WTC11 (cell line): ENCODE results near the gene NDUFV1. TPM values are rescaled to one million over a fixed set of nuclear protein-coding genes. Genes with fewer than 3 reads are reported as not detected.
"Not testable (repeated sequence)": the region's sequence is repeated elsewhere in the genome, so short reads cannot be mapped to it uniquely, and the experiment has no call there.

Experiments used
- ATAC-seq: fragments of 200-7000 bp; cut with Tn5 transposase; 2 replicates; pipeline ENCODE4 v1.10.0; 2021; ENCODE audit warnings: mild to moderate bottlenecking, moderate library complexity
- CTCF ChIA-PET: fragments of 300-600 bp; sonication (Branson Sonifier 250); formaldehyde crosslinking; loops from one replicate; lab custom pipeline; 2021; ENCODE audit warnings: antibody characterized with exemption; lab: Charles Lee
- POLR2A ChIA-PET: fragments of 350-600 bp; sonication (Branson Sonifier 250); formaldehyde crosslinking; loops from one replicate; lab custom pipeline; 2021; ENCODE audit warnings: antibody characterized with exemption; lab: Charles Lee
- DNase-seq: peaks from one replicate; pipeline ENCODE4 v3.0.0; 2021; ENCODE audit warnings: low spot score
- H3K27ac Mint-ChIP-seq: 2 replicates; pipeline ENCODE4 v1.8.0; 2021; ENCODE audit warnings: mixed read lengths
- H3K27me3 Mint-ChIP-seq: 2 replicates; pipeline ENCODE4 v1.8.0; 2021; ENCODE audit warnings: low read depth, mild to moderate bottlenecking, moderate library complexity, mixed read lengths
- H3K36me3 Mint-ChIP-seq: 2 replicates; pipeline ENCODE4 v1.8.0; 2021; ENCODE audit warnings: mixed read lengths
- H3K4me1 Mint-ChIP-seq: 2 replicates; pipeline ENCODE4 v1.8.0; 2022; ENCODE audit warnings: mixed read lengths
- H3K4me3 Mint-ChIP-seq: 2 replicates; pipeline ENCODE4 v1.8.0; 2021; ENCODE audit warnings: mild to moderate bottlenecking, moderate library complexity, mixed read lengths
- H3K9me3 Mint-ChIP-seq: 2 replicates; pipeline ENCODE4 v1.8.0; 2021; ENCODE audit warnings: mixed read lengths
- E2F5 ChIP-seq: sonication (generic); formaldehyde crosslinking; IDR thresholded peaks from 2 replicates; pipeline ENCODE4 v1.8.1; 2022; ENCODE audit warnings: mild to moderate bottlenecking, moderate library complexity, missing genetic modification reagents
- HMGXB4 ChIP-seq: sonication (generic); formaldehyde crosslinking; IDR thresholded peaks from 2 replicates; pipeline ENCODE4 v1.8.1; 2023; ENCODE audit warnings: mild to moderate bottlenecking, moderate library complexity, missing genetic modification reagents
- IRF1 ChIP-seq: sonication (generic); formaldehyde crosslinking; IDR thresholded peaks from 2 replicates; pipeline ENCODE4 v1.8.0; 2023; ENCODE audit warnings: missing genetic modification reagents
- KAT7 ChIP-seq: sonication (generic); formaldehyde crosslinking; IDR thresholded peaks from 2 replicates; pipeline ENCODE4 v1.8.1; 2023; ENCODE audit warnings: missing genetic modification reagents, mild to moderate bottlenecking, borderline replicate concordance
- RORB ChIP-seq: fragments of 250-450 bp; sonication (Bioruptor Pico); IDR thresholded peaks from 2 replicates; pipeline ENCODE4 v1.9.0; 2021; ENCODE audit warnings: mild to moderate bottlenecking
- ZNF121 ChIP-seq: sonication (generic); formaldehyde crosslinking; IDR thresholded peaks from 2 replicates; pipeline ENCODE4 v1.8.0; 2023; ENCODE audit warnings: missing genetic modification reagents
- ZNF219 ChIP-seq: sonication (generic); formaldehyde crosslinking; IDR thresholded peaks from 2 replicates; pipeline ENCODE4 v1.8.0; 2023; ENCODE audit warnings: missing genetic modification reagents, mild to moderate bottlenecking, borderline replicate concordance
- total RNA-seq: library from RNA; stranded (reverse); gene quantifications from 3 replicates; pipeline ENCODE4 v1.2.3, GENCODE V29; 2021
- TF ChIP-seq, protein P1 (sequence below): sonication (generic); formaldehyde crosslinking; IDR thresholded peaks from 2 replicates; pipeline ENCODE4 v1.8.1; 2023; ENCODE audit warnings: mild to moderate bottlenecking, missing genetic modification reagents, moderate library complexity
- TF ChIP-seq, protein P2 (sequence below): sonication (generic); formaldehyde crosslinking; IDR thresholded peaks from 2 replicates; pipeline ENCODE4 v1.8.1; 2023; ENCODE audit warnings: mild to moderate bottlenecking, missing genetic modification reagents
- TF ChIP-seq, protein P3 (sequence below): sonication (generic); formaldehyde crosslinking; IDR thresholded peaks from 2 replicates; pipeline ENCODE4 v1.8.1; 2022; ENCODE audit warnings: low read depth, missing genetic modification reagents, borderline replicate concordance
- TF ChIP-seq, protein P4 (sequence below): fragments of 250-450 bp; sonication (Bioruptor Pico); IDR thresholded peaks from 2 replicates; pipeline ENCODE4 v1.9.0; 2021; ENCODE audit warnings: mild to moderate bottlenecking

NDUFV1 gene
- total RNA-seq, 1 experiment from 2014 or later: 231 TPM

GRCh38 chr11:67601098-67601497, 5.6 kb upstream of the NDUFV1 start (continued):
- TF ChIP-seq, protein P1, sequence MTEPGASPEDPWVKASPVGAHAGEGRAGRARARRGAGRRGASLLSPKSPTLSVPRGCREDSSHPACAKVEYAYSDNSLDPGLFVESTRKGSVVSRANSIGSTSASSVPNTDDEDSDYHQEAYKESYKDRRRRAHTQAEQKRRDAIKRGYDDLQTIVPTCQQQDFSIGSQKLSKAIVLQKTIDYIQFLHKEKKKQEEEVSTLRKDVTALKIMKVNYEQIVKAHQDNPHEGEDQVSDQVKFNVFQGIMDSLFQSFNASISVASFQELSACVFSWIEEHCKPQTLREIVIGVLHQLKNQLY: no peak
- TF ChIP-seq RORB (CRISPR knock-in tag) (no peak), IRF1 (CRISPR knock-in tag) (no peak)

DNA sequence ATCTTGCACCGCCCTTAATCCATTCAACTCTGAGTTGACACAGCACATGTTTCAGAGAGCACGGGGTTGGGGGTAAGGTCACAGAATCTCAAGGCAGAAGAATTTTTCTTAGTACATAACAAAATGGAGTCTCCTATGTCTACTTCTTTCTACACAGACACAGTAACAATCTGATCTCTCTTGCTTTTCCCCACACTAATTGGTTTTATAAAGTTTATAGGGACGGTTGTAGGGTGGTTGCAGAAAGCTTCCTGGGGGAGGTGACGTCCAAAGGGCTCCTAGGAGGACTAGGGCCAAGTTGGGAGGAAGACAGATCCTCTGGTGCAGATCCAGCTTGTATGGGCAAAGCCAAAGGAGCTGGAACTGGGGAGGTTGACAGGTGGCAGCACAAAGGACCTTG, 2.6 kb upstream of the NDUFV1 start:
- ATAC-seq, H3K36me3 Mint-ChIP-seq, POLR2A ChIA-PET, DNase-seq, H3K27ac Mint-ChIP-seq, H3K4me3 Mint-ChIP-seq, H3K9me3 Mint-ChIP-seq, CTCF ChIA-PET: not testable (repeated sequence)
- Mint-ChIP-seq H3K4me1 (peaks cover 24% of the 10 kb centered on the region), H3K27me3 (peaks cover 11% of the 10 kb centered on the region)

DNA sequence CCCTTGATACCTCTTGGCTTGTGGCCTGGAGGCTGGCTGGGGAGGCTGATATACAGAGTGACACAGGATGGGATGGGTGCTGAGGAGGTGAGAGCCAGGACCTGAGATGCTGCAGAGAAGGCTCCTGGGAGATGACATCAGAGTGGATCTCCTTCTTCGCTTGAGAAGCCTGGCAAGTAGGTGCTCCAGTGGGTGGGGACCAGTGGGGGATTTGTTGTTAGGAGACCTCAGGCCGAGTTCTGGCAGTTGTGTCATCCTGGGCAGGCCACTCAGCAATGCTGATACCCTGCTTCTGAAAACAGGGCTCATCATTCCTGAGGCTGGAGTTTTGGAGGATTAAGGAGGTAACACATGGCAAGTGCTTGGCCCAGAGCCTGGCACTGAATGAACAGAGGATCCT, 1.9 kb upstream of the NDUFV1 start:
- no peak for ATAC-seq
- TF ChIP-seq, protein P2, sequence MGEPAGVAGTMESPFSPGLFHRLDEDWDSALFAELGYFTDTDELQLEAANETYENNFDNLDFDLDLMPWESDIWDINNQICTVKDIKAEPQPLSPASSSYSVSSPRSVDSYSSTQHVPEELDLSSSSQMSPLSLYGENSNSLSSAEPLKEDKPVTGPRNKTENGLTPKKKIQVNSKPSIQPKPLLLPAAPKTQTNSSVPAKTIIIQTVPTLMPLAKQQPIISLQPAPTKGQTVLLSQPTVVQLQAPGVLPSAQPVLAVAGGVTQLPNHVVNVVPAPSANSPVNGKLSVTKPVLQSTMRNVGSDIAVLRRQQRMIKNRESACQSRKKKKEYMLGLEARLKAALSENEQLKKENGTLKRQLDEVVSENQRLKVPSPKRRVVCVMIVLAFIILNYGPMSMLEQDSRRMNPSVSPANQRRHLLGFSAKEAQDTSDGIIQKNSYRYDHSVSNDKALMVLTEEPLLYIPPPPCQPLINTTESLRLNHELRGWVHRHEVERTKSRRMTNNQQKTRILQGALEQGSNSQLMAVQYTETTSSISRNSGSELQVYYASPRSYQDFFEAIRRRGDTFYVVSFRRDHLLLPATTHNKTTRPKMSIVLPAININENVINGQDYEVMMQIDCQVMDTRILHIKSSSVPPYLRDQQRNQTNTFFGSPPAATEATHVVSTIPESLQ (CRISPR knock-in tag): no peak
- TF ChIP-seq ZNF219 (CRISPR knock-in tag): no peak
- TF ChIP-seq, protein P3, sequence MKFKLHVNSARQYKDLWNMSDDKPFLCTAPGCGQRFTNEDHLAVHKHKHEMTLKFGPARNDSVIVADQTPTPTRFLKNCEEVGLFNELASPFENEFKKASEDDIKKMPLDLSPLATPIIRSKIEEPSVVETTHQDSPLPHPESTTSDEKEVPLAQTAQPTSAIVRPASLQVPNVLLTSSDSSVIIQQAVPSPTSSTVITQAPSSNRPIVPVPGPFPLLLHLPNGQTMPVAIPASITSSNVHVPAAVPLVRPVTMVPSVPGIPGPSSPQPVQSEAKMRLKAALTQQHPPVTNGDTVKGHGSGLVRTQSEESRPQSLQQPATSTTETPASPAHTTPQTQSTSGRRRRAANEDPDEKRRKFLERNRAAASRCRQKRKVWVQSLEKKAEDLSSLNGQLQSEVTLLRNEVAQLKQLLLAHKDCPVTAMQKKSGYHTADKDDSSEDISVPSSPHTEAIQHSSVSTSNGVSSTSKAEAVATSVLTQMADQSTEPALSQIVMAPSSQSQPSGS (CRISPR knock-in tag): no peak
- no peak for TF ChIP-seq ZNF121 (CRISPR knock-in tag)
- no peak for TF ChIP-seq E2F5
- TF ChIP-seq, protein P4, sequence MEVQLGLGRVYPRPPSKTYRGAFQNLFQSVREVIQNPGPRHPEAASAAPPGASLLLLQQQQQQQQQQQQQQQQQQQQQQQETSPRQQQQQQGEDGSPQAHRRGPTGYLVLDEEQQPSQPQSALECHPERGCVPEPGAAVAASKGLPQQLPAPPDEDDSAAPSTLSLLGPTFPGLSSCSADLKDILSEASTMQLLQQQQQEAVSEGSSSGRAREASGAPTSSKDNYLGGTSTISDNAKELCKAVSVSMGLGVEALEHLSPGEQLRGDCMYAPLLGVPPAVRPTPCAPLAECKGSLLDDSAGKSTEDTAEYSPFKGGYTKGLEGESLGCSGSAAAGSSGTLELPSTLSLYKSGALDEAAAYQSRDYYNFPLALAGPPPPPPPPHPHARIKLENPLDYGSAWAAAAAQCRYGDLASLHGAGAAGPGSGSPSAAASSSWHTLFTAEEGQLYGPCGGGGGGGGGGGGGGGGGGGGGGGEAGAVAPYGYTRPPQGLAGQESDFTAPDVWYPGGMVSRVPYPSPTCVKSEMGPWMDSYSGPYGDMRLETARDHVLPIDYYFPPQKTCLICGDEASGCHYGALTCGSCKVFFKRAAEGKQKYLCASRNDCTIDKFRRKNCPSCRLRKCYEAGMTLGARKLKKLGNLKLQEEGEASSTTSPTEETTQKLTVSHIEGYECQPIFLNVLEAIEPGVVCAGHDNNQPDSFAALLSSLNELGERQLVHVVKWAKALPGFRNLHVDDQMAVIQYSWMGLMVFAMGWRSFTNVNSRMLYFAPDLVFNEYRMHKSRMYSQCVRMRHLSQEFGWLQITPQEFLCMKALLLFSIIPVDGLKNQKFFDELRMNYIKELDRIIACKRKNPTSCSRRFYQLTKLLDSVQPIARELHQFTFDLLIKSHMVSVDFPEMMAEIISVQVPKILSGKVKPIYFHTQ (CRISPR knock-in tag): no peak
- no peak for TF ChIP-seq KAT7 (CRISPR knock-in tag)
- TF ChIP-seq HMGXB4 (CRISPR knock-in tag): no peak
- TF ChIP-seq, all 79 proteins: peak for 0
- POLR2A ChIA-PET: no interaction called here
- DNase-seq: no peak
- peaks cover 7% of the 10 kb centered on the region for H3K9me3 Mint-ChIP-seq
- peaks cover 11% of the 10 kb centered on the region for H3K27me3 Mint-ChIP-seq
- no peak overlapping the region for H3K27ac Mint-ChIP-seq
- H3K4me1 Mint-ChIP-seq: peaks cover 24% of the 10 kb centered on the region
- H3K4me3 Mint-ChIP-seq: no peak overlapping the region; the same call in 1 of the 2 replicates
- CTCF ChIA-PET: interaction anchor here (1.5 kb wide), 1 partner anchor 10 kb away, joined by 8 read pairs; no protein-coding TSS in a partner anchor
- peaks cover 14% of the 10 kb centered on the region for H3K36me3 Mint-ChIP-seq
